ENCODE results near the gene USP35.

DNA sequence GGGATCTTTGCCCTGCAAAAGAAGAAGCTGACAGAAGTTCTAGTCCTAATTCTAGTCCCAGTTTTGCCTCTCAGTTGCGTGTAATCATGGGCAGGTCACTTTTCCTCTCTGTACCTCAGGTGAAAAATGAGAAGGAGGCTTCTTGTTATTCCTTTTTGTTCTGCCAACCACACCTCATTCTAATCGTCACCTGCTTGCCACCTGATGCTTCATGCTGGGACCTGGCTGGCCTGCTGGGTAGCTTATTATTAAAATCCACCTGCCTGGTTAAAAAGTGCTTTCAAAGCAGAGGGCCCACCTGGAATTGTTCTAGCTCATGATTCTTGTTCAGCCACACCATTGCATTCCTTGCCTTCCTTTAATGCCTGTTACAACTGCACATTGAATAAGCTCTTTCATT is 40.9 kb upstream of the USP35 start:
- TF ChIP-seq, protein P1, sequence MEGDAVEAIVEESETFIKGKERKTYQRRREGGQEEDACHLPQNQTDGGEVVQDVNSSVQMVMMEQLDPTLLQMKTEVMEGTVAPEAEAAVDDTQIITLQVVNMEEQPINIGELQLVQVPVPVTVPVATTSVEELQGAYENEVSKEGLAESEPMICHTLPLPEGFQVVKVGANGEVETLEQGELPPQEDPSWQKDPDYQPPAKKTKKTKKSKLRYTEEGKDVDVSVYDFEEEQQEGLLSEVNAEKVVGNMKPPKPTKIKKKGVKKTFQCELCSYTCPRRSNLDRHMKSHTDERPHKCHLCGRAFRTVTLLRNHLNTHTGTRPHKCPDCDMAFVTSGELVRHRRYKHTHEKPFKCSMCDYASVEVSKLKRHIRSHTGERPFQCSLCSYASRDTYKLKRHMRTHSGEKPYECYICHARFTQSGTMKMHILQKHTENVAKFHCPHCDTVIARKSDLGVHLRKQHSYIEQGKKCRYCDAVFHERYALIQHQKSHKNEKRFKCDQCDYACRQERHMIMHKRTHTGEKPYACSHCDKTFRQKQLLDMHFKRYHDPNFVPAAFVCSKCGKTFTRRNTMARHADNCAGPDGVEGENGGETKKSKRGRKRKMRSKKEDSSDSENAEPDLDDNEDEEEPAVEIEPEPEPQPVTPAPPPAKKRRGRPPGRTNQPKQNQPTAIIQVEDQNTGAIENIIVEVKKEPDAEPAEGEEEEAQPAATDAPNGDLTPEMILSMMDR (IDR thresholded peaks at IDR 0.05), result no peak
- TF ChIP-seq, protein P2, sequence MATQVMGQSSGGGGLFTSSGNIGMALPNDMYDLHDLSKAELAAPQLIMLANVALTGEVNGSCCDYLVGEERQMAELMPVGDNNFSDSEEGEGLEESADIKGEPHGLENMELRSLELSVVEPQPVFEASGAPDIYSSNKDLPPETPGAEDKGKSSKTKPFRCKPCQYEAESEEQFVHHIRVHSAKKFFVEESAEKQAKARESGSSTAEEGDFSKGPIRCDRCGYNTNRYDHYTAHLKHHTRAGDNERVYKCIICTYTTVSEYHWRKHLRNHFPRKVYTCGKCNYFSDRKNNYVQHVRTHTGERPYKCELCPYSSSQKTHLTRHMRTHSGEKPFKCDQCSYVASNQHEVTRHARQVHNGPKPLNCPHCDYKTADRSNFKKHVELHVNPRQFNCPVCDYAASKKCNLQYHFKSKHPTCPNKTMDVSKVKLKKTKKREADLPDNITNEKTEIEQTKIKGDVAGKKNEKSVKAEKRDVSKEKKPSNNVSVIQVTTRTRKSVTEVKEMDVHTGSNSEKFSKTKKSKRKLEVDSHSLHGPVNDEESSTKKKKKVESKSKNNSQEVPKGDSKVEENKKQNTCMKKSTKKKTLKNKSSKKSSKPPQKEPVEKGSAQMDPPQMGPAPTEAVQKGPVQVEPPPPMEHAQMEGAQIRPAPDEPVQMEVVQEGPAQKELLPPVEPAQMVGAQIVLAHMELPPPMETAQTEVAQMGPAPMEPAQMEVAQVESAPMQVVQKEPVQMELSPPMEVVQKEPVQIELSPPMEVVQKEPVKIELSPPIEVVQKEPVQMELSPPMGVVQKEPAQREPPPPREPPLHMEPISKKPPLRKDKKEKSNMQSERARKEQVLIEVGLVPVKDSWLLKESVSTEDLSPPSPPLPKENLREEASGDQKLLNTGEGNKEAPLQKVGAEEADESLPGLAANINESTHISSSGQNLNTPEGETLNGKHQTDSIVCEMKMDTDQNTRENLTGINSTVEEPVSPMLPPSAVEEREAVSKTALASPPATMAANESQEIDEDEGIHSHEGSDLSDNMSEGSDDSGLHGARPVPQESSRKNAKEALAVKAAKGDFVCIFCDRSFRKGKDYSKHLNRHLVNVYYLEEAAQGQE (IDR thresholded peaks at IDR 0.05; ENCODE audit: insufficient read depth in 1 of 2, low read depth in 2 of 2, low read length in 1 of 2), result no peak
- TF ChIP-seq POLR2AphosphoS5 (IDR thresholded peaks at IDR 0.05; ENCODE audit: low read depth, low read length) (no peak), SIN3A (IDR thresholded peaks at IDR 0.05; ENCODE audit: borderline replicate concordance, insufficient read depth, low read depth, low read length) (no peak)

Data from Panc1 (cell line).